HepG2 (cell line): Measurements from ENCODE around the gene SCARF1. TPM values are rescaled to one million over a fixed set of nuclear protein-coding genes. Genes with fewer than 3 reads are reported as not detected.

Source experiments
- ATAD3A ChIP-seq: sonication (generic); formaldehyde crosslinking; IDR thresholded peaks from 2 replicates; pipeline ENCODE4 v1.4.0; 2020; ENCODE audit warnings: missing genetic modification reagents
- FOXM1 ChIP-seq: sonication (generic); formaldehyde crosslinking; IDR thresholded peaks from 2 replicates; pipeline ENCODE4 v1.5.0; 2020; ENCODE audit warnings: missing genetic modification reagents
- FOXO4 ChIP-seq: sonication (generic); formaldehyde crosslinking; conservative IDR thresholded peaks from 2 replicates; pipeline ENCODE4 v1.8.1; 2023; ENCODE audit warnings: missing genetic modification reagents
- HNRNPUL1 ChIP-seq: fragments of 200-400 bp; formaldehyde crosslinking; IDR thresholded peaks from 2 replicates; pipeline ENCODE4 v1.6.1; 2017; ENCODE audit warnings: low read depth, mild to moderate bottlenecking, low read length, moderate library complexity
- MEIS2 ChIP-seq: sonication (generic); formaldehyde crosslinking; IDR thresholded peaks from 2 replicates; pipeline ENCODE4 v1.9.0; 2021; ENCODE audit warnings: mild to moderate bottlenecking, missing genetic modification reagents
- PAF1 ChIP-seq: IDR thresholded peaks from 2 replicates; pipeline ENCODE4 v1.6.1; 2016; ENCODE audit warnings: missing genetic modification reagents, missing compliant biosample characterization
- PATZ1 ChIP-seq: sonication (generic); formaldehyde crosslinking; IDR thresholded peaks from 2 replicates; pipeline ENCODE4 v1.4.0; 2020; ENCODE audit warnings: missing genetic modification reagents
- RBAK ChIP-seq: sonication (generic); formaldehyde crosslinking; IDR thresholded peaks from 2 replicates; pipeline ENCODE4 v1.5.1; 2020; ENCODE audit warnings: mild to moderate bottlenecking, missing genetic modification reagents
- RBFOX2 ChIP-seq: fragments of 200-400 bp; formaldehyde crosslinking; IDR thresholded peaks from 2 replicates; pipeline ENCODE4 v1.6.1; 2017; ENCODE audit warnings: low read depth, mild to moderate bottlenecking, low read length
- REXO4 ChIP-seq: sonication (generic); formaldehyde crosslinking; IDR thresholded peaks from 2 replicates; pipeline ENCODE4 v1.8.0; 2022; ENCODE audit warnings: missing genetic modification reagents, mild to moderate bottlenecking, borderline replicate concordance
- RXRA ChIP-seq: sonication (generic); formaldehyde crosslinking; IDR thresholded peaks from 2 replicates; pipeline ENCODE4 v1.5.1; 2020; ENCODE audit warnings: missing genetic modification reagents
- SIN3B ChIP-seq: fragments of 150-350 bp; IDR thresholded peaks from 2 replicates; pipeline ENCODE4 v1.6.1; 2014; ENCODE audit warnings: low read length
- ZNF30 ChIP-seq: sonication (generic); formaldehyde crosslinking; IDR thresholded peaks from 2 replicates; pipeline ENCODE4 v1.5.0; 2020; ENCODE audit warnings: mild to moderate bottlenecking, missing genetic modification reagents
- ZNF430 ChIP-seq: sonication (generic); formaldehyde crosslinking; IDR thresholded peaks from 2 replicates; pipeline ENCODE4 v1.9.0; 2021; ENCODE audit warnings: mild to moderate bottlenecking, missing genetic modification reagents
- ZNF549 ChIP-seq: sonication (generic); formaldehyde crosslinking; IDR thresholded peaks from 2 replicates; pipeline ENCODE4 v1.5.0; 2020; ENCODE audit warnings: missing genetic modification reagents
- ZNF577 ChIP-seq: sonication (generic); formaldehyde crosslinking; IDR thresholded peaks from 2 replicates; pipeline ENCODE4 v1.4.0; 2020; ENCODE audit warnings: mild to moderate bottlenecking, low read depth, missing genetic modification reagents, borderline replicate concordance
- ZNF616 ChIP-seq: sonication (generic); formaldehyde crosslinking; IDR thresholded peaks from 2 replicates; pipeline ENCODE4 v1.5.0; 2020; ENCODE audit warnings: low read depth, mild to moderate bottlenecking, missing genetic modification reagents
- ZNF619 ChIP-seq: sonication (generic); formaldehyde crosslinking; IDR thresholded peaks from 2 replicates; pipeline ENCODE4 v1.4.0; 2020; ENCODE audit warnings: mild to moderate bottlenecking, missing genetic modification reagents
- ZNF629 ChIP-seq: sonication (generic); formaldehyde crosslinking; conservative IDR thresholded peaks from 2 replicates; pipeline ENCODE4 v1.5.0; 2020; ENCODE audit warnings: missing genetic modification reagents
- ZNF710 ChIP-seq: sonication (generic); formaldehyde crosslinking; IDR thresholded peaks from 2 replicates; pipeline ENCODE4 v1.5.0; 2020; ENCODE audit warnings: mild to moderate bottlenecking, missing genetic modification reagents, borderline replicate concordance
- polyA plus RNA-seq, 8 experiments: library from polyadenylated mRNA; depleted of rRNA in 3 of 8; stranded (reverse) in 7 of 8; unstranded in 1 of 8; fragments of >200 nt; fragmentation: Illumina TruSeq in 4 of 8; extraction: Trizol in 4 of 8; gene quantifications; 2 replicates each; pipeline versions ENCODE4 v1.2.1 to v1.2.3, GENCODE V29; 2011 to 2016; ENCODE audit warnings: low read depth in 4 of 8, missing spikeins in 1 of 8, mixed read lengths in 1 of 8; ENCODE audit not compliant: insufficient read depth in 1 of 8
- total RNA-seq, 5 experiments: library from RNA; depleted of rRNA; stranded (reverse); fragments of >200 nt; fragmentation: Illumina TruSeq; extraction: Trizol; gene quantifications; 2 replicates each; pipeline ENCODE4 v1.2.3, GENCODE V29; 2016; ENCODE audit warnings: low read depth in 1 of 5
- TF ChIP-seq, protein P1 (sequence below): sonication (generic); formaldehyde crosslinking; conservative IDR thresholded peaks from 2 replicates; pipeline ENCODE4 v1.8.0; 2022; ENCODE audit warnings: mild to moderate bottlenecking, moderate library complexity, missing genetic modification reagents
- TF ChIP-seq, protein P2 (sequence below), 2 experiments: fragments of 450-650 bp in 1 of 2; sonication (generic) in 1 of 2; formaldehyde crosslinking; IDR thresholded peaks; 2 replicates each; pipeline versions ENCODE4 v1.5.0 to v1.8.0; 2020 to 2022; ENCODE audit warnings: mild to moderate bottlenecking in 1 of 2, missing genetic modification reagents in 1 of 2

Gene SCARF1
- total and polyA plus RNA-seq, 2 of the 13 experiments (the other 11 are each of a cell fraction or from before 2014, with no cell fraction given): 0.24 to 0.71 TPM

- TF ChIP-seq FOXO4 (CRISPR knock-in tag) (no peak), HNRNPUL1 (no peak), RXRA (CRISPR knock-in tag) (peak; percentile 37; the same call in 1 of the 2 replicates), RBFOX2 (no peak), ZNF710 (CRISPR knock-in tag) (no peak), ZNF549 (CRISPR knock-in tag) (peak; percentile 90; the same call in 1 of the 2 replicates), FOXM1 (CRISPR knock-in tag) (no peak), ZNF629 (CRISPR knock-in tag) (no peak), ZNF430 (CRISPR knock-in tag) (peak; percentile 76; the same call in 1 of the 2 replicates), ATAD3A (CRISPR knock-in tag) (no peak), ZNF616 (no peak), PAF1 (no peak), RBAK (CRISPR knock-in tag) (no peak), PATZ1 (CRISPR knock-in tag) (no peak), SIN3B (no peak), MEIS2 (CRISPR knock-in tag) (no peak), REXO4 (CRISPR knock-in tag) (no peak), ZNF577 (no peak), ZNF619 (CRISPR knock-in tag) (no peak), ZNF30 (no peak)
- TF ChIP-seq, protein P1, sequence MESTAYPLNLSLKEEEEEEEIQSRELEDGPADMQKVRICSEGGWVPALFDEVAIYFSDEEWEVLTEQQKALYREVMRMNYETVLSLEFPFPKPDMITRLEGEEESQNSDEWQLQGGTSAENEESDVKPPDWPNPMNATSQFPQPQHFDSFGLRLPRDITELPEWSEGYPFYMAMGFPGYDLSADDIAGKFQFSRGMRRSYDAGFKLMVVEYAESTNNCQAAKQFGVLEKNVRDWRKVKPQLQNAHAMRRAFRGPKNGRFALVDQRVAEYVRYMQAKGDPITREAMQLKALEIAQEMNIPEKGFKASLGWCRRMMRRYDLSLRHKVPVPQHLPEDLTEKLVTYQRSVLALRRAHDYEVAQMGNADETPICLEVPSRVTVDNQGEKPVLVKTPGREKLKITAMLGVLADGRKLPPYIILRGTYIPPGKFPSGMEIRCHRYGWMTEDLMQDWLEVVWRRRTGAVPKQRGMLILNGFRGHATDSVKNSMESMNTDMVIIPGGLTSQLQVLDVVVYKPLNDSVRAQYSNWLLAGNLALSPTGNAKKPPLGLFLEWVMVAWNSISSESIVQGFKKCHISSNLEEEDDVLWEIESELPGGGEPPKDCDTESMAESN (CRISPR knock-in tag): 0 out of 2 replicates have a peak, but pooled peaks have one; percentile 55
- TF ChIP-seq, protein P2, sequence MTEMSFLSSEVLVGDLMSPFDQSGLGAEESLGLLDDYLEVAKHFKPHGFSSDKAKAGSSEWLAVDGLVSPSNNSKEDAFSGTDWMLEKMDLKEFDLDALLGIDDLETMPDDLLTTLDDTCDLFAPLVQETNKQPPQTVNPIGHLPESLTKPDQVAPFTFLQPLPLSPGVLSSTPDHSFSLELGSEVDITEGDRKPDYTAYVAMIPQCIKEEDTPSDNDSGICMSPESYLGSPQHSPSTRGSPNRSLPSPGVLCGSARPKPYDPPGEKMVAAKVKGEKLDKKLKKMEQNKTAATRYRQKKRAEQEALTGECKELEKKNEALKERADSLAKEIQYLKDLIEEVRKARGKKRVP (CRISPR knock-in tag; IDR thresholded peaks at IDR 0.05): peak in 1 of 2 experiments; percentile 53; a peak in 1 of 4 replicates
Measured at GRCh38 chr17:1590029-1590746, 55.3 kb downstream of the SCARF1 start (continued).
